Ishikawa (cell line): ENCODE results near the gene MOGAT3.

Source experiments
- CEBPB ChIP-seq: IDR thresholded peaks from 2 replicates; pipeline ENCODE4 v1.6.1; 2012
- CREB1 ChIP-seq: IDR thresholded peaks from 2 replicates; pipeline ENCODE4 v1.6.1; 2012; ENCODE audit warnings: low read depth
- EGR1 ChIP-seq: IDR thresholded peaks from 2 replicates; pipeline ENCODE4 v1.6.1; 2012
- EP300 ChIP-seq: IDR thresholded peaks from 2 replicates; pipeline ENCODE4 v1.6.1; 2012; ENCODE audit warnings: borderline replicate concordance
- FOXM1 ChIP-seq: IDR thresholded peaks from 2 replicates; pipeline ENCODE4 v1.6.1; 2012; ENCODE audit warnings: low read depth, borderline replicate concordance
- MAX ChIP-seq: IDR thresholded peaks from 2 replicates; pipeline ENCODE4 v1.6.1; 2012
- RAD21 ChIP-seq: IDR thresholded peaks from 2 replicates; pipeline ENCODE4 v1.6.1; 2012; ENCODE audit warnings: low read depth
- TAF1 ChIP-seq: IDR thresholded peaks from 2 replicates; pipeline ENCODE4 v1.6.1; 2012; ENCODE audit warnings: low read depth, mild to moderate bottlenecking
- ZBTB7A ChIP-seq: IDR thresholded peaks from 2 replicates; pipeline ENCODE4 v1.6.1; 2012; ENCODE audit warnings: low read depth
- TF ChIP-seq, protein P1 (sequence below): IDR thresholded peaks from 2 replicates; pipeline ENCODE4 v1.6.1; 2012
- TF ChIP-seq, protein P2 (sequence below): IDR thresholded peaks from 2 replicates; pipeline ENCODE4 v1.6.1; 2012; ENCODE audit warnings: low read depth, mild to moderate bottlenecking

- no peak for TF ChIP-seq EP300
- no peak for TF ChIP-seq MAX
- TF ChIP-seq, protein P1, sequence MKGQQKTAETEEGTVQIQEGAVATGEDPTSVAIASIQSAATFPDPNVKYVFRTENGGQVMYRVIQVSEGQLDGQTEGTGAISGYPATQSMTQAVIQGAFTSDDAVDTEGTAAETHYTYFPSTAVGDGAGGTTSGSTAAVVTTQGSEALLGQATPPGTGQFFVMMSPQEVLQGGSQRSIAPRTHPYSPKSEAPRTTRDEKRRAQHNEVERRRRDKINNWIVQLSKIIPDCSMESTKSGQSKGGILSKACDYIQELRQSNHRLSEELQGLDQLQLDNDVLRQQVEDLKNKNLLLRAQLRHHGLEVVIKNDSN: no peak
- TF ChIP-seq ZBTB7A: no peak
- TF ChIP-seq, protein P2, sequence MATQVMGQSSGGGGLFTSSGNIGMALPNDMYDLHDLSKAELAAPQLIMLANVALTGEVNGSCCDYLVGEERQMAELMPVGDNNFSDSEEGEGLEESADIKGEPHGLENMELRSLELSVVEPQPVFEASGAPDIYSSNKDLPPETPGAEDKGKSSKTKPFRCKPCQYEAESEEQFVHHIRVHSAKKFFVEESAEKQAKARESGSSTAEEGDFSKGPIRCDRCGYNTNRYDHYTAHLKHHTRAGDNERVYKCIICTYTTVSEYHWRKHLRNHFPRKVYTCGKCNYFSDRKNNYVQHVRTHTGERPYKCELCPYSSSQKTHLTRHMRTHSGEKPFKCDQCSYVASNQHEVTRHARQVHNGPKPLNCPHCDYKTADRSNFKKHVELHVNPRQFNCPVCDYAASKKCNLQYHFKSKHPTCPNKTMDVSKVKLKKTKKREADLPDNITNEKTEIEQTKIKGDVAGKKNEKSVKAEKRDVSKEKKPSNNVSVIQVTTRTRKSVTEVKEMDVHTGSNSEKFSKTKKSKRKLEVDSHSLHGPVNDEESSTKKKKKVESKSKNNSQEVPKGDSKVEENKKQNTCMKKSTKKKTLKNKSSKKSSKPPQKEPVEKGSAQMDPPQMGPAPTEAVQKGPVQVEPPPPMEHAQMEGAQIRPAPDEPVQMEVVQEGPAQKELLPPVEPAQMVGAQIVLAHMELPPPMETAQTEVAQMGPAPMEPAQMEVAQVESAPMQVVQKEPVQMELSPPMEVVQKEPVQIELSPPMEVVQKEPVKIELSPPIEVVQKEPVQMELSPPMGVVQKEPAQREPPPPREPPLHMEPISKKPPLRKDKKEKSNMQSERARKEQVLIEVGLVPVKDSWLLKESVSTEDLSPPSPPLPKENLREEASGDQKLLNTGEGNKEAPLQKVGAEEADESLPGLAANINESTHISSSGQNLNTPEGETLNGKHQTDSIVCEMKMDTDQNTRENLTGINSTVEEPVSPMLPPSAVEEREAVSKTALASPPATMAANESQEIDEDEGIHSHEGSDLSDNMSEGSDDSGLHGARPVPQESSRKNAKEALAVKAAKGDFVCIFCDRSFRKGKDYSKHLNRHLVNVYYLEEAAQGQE: no peak
- TF ChIP-seq CREB1: no peak
- no peak for TF ChIP-seq RAD21
- no peak for TF ChIP-seq CEBPB
- no peak for TF ChIP-seq TAF1
- no peak for TF ChIP-seq FOXM1
- TF ChIP-seq EGR1: no peak
Observed at GRCh38 chr7:101218236-101219125, 17.6 kb upstream of the MOGAT3 start.
